ENCODE measurements around the gene FXR2. TPM values are rescaled to one million over a fixed set of nuclear protein-coding genes. Genes with fewer than 3 reads are reported as not detected.

Gene FXR2
- total and polyA plus RNA-seq, 5 donors from 2014 or later, result 9.7 to 28.7 (median 10.9) TPM

- Mint-ChIP-seq H3K4me1 (peaks cover 17 to 71% (median 44%) of the 10 kb centered on the region in 4 donors), H3K9me3 (no peaks in the 10 kb centered on the region), H3K27ac (peak overlapping the region in 1 of 3 donors; percentile 12), H3K36me3 (peaks cover 17% of the 10 kb centered on the region), H3K27me3 (peaks cover 7% of the 10 kb centered on the region), H3K4me3 (peak overlapping the region in 1 of 4 donors; percentile 67)
- peaks cover 2% of the 10 kb centered on the region for H3K36me3 ChIP-seq (ENCODE audit: control insufficient read depth, insufficient read depth, low read length)
- no peaks in the 10 kb centered on the region for H3K9me3 ChIP-seq (ENCODE audit: control insufficient read depth in 2 of 2, low read length in 2 of 2)
- H3K27ac ChIP-seq (ENCODE audit: insufficient read depth, low read length, poor library complexity, severe bottlenecking), result no peak overlapping the region
- H3K4me1 ChIP-seq (ENCODE audit: control insufficient read depth, insufficient read depth, low read length, poor library complexity, severe bottlenecking), result peaks cover 43% of the 10 kb centered on the region
- no peak overlapping the region for H3K4me3 ChIP-seq (ENCODE audit: low read depth, low read length)
- H3K27me3 ChIP-seq (ENCODE audit: control insufficient read depth, insufficient read depth, low read length), result no peaks in the 10 kb centered on the region
- no peak for DNase-seq
- ATAC-seq (ENCODE audit: low read depth in 2 of 2), result no peak
These were observed 58.1 kb downstream of the FXR2 start for GRCh38 chr17:7556627-7557026.

GRCh38 chr17:7555320-7555948 is 59.3 kb downstream of the FXR2 start:
- Mint-ChIP-seq H3K4me3 (peak overlapping the region in 2 of 4 donors; percentile 72 to 73), H3K9me3 (no peaks in the 10 kb centered on the region), H3K36me3 (peaks cover 17% of the 10 kb centered on the region), H3K27me3 (no peaks in the 10 kb centered on the region), H3K27ac (peak overlapping the region; percentile 84 to 97 (median 92)), H3K4me1 (peaks cover 7 to 71% (median 46%) of the 10 kb centered on the region in 4 donors)
- no peaks in the 10 kb centered on the region for H3K9me3 ChIP-seq (ENCODE audit: control insufficient read depth in 2 of 2, low read length in 2 of 2)
- peaks cover 42% of the 10 kb centered on the region for H3K4me1 ChIP-seq (ENCODE audit: control insufficient read depth, insufficient read depth, low read length, poor library complexity, severe bottlenecking)
- H3K4me3 ChIP-seq (ENCODE audit: low read depth, low read length), result no peak overlapping the region
- ATAC-seq (ENCODE audit: low read depth in 2 of 2), result no peak
- peaks cover 2% of the 10 kb centered on the region for H3K36me3 ChIP-seq (ENCODE audit: control insufficient read depth, insufficient read depth, low read length)
- no peak for DNase-seq
- H3K27ac ChIP-seq (ENCODE audit: insufficient read depth, low read length, poor library complexity, severe bottlenecking), result no peak overlapping the region
- no peaks in the 10 kb centered on the region for H3K27me3 ChIP-seq (ENCODE audit: control insufficient read depth, insufficient read depth, low read length)

- Mint-ChIP-seq H3K9me3 (no peaks in the 10 kb centered on the region), H3K4me1 (peaks cover 5 to 71% (median 52%) of the 10 kb centered on the region in 4 donors), H3K36me3 (peaks cover 21% of the 10 kb centered on the region), H3K27me3 (no peaks in the 10 kb centered on the region), H3K27ac (peak overlapping the region; percentile 88 to 95 (median 91)), H3K4me3 (peak overlapping the region in 3 of 4 donors; percentile 50 to 87 (median 73))
- no peak for ATAC-seq (ENCODE audit: low read depth in 2 of 2)
- Histone ChIP-seq H3K4me3 (ENCODE audit: low read depth, low read length) (peak overlapping the region; percentile 17), H3K27ac (ENCODE audit: insufficient read depth, low read length, poor library complexity, severe bottlenecking) (peak overlapping the region; percentile 63), H3K4me1 (ENCODE audit: control insufficient read depth, insufficient read depth, low read length, poor library complexity, severe bottlenecking) (peaks cover 48% of the 10 kb centered on the region), H3K36me3 (ENCODE audit: control insufficient read depth, insufficient read depth, low read length) (no peaks in the 10 kb centered on the region), H3K27me3 (ENCODE audit: control insufficient read depth, insufficient read depth, low read length) (no peaks in the 10 kb centered on the region), H3K9me3 (ENCODE audit: control insufficient read depth in 2 of 2, low read length in 2 of 2) (no peaks in the 10 kb centered on the region)
- DNase-seq, result no peak
These were observed 61.3 kb downstream of the FXR2 start for GRCh38 chr17:7553356-7553755.

- ATAC-seq (ENCODE audit: low read depth in 2 of 2) (peak; percentile 72 to 77), DNase-seq (peak in 2 of 3 donors; percentile 49 to 96)
- H3K27ac Mint-ChIP-seq, result peak overlapping the region; percentile 88 to 95 (median 91)
- Histone ChIP-seq H3K36me3 (ENCODE audit: control insufficient read depth, insufficient read depth, low read length) (no peaks in the 10 kb centered on the region), H3K27ac (ENCODE audit: insufficient read depth, low read length, poor library complexity, severe bottlenecking) (peak overlapping the region; percentile 66), H3K9me3 (ENCODE audit: control insufficient read depth in 2 of 2, low read length in 2 of 2) (no peaks in the 10 kb centered on the region), H3K4me3 (ENCODE audit: low read depth, low read length) (peak overlapping the region; percentile 66), H3K27me3 (ENCODE audit: control insufficient read depth, insufficient read depth, low read length) (no peaks in the 10 kb centered on the region), H3K4me1 (ENCODE audit: control insufficient read depth, insufficient read depth, low read length, poor library complexity, severe bottlenecking) (peaks cover 48% of the 10 kb centered on the region)
- H3K9me3 Mint-ChIP-seq, result no peaks in the 10 kb centered on the region
- H3K36me3 Mint-ChIP-seq, result peaks cover 21% of the 10 kb centered on the region
- H3K4me1 Mint-ChIP-seq, result peaks cover 5 to 74% (median 56%) of the 10 kb centered on the region in 4 donors
- H3K4me3 Mint-ChIP-seq, result peak overlapping the region; percentile 8 to 87 (median 72)
- no peaks in the 10 kb centered on the region for H3K27me3 Mint-ChIP-seq
These were observed 62.1 kb downstream of the FXR2 start for GRCh38 chr17:7552621-7553051.

- Histone ChIP-seq H3K9me3 (ENCODE audit: control insufficient read depth in 2 of 2, low read length in 2 of 2) (no peaks in the 10 kb centered on the region), H3K27me3 (ENCODE audit: control insufficient read depth, insufficient read depth, low read length) (no peaks in the 10 kb centered on the region), H3K4me1 (ENCODE audit: control insufficient read depth, insufficient read depth, low read length, poor library complexity, severe bottlenecking) (peaks cover 51% of the 10 kb centered on the region), H3K36me3 (ENCODE audit: control insufficient read depth, insufficient read depth, low read length) (no peaks in the 10 kb centered on the region), H3K4me3 (ENCODE audit: low read depth, low read length) (no peak overlapping the region), H3K27ac (ENCODE audit: insufficient read depth, low read length, poor library complexity, severe bottlenecking) (peak overlapping the region; percentile 15)
- DNase-seq (no peak), ATAC-seq (ENCODE audit: low read depth in 2 of 2) (no peak)
- Mint-ChIP-seq H3K27ac (peak overlapping the region; percentile 88 to 97 (median 95)), H3K9me3 (no peaks in the 10 kb centered on the region), H3K36me3 (peaks cover 18% of the 10 kb centered on the region), H3K27me3 (no peaks in the 10 kb centered on the region), H3K4me3 (peak overlapping the region; percentile 47 to 90 (median 70)), H3K4me1 (peaks cover 5 to 74% (median 57%) of the 10 kb centered on the region in 4 donors)
These were observed 63.3 kb downstream of the FXR2 start for GRCh38 chr17:7551396-7551795.

GRCh38 chr17:7550344-7550743 is 64.4 kb downstream of the FXR2 start:
- Histone ChIP-seq H3K27me3 (ENCODE audit: control insufficient read depth, insufficient read depth, low read length) (no peaks in the 10 kb centered on the region), H3K4me1 (ENCODE audit: control insufficient read depth, insufficient read depth, low read length, poor library complexity, severe bottlenecking) (peaks cover 51% of the 10 kb centered on the region), H3K9me3 (ENCODE audit: control insufficient read depth in 2 of 2, low read length in 2 of 2) (no peaks in the 10 kb centered on the region), H3K27ac (ENCODE audit: insufficient read depth, low read length, poor library complexity, severe bottlenecking) (peak overlapping the region; percentile 69), H3K4me3 (ENCODE audit: low read depth, low read length) (peak overlapping the region; percentile 70), H3K36me3 (ENCODE audit: control insufficient read depth, insufficient read depth, low read length) (no peaks in the 10 kb centered on the region)
- Mint-ChIP-seq H3K27me3 (no peaks in the 10 kb centered on the region), H3K9me3 (no peaks in the 10 kb centered on the region), H3K4me3 (peak overlapping the region; percentile 89 to 96 (median 92)), H3K4me1 (peaks cover 5 to 68% (median 51%) of the 10 kb centered on the region in 4 donors), H3K27ac (peak overlapping the region; percentile 88 to 97 (median 92)), H3K36me3 (peaks cover 16% of the 10 kb centered on the region)
- no peak for DNase-seq
- ATAC-seq (ENCODE audit: low read depth in 2 of 2), result no peak

GRCh38 chr17:7549401-7550055 is 65.2 kb downstream of the FXR2 start:
- peaks cover 51% of the 10 kb centered on the region for H3K4me1 ChIP-seq (ENCODE audit: control insufficient read depth, insufficient read depth, low read length, poor library complexity, severe bottlenecking)
- H3K36me3 Mint-ChIP-seq, result peaks cover 16% of the 10 kb centered on the region

More at GRCh38 chr17:7549401-7550055, 65.2 kb downstream of the FXR2 start:
- Mint-ChIP-seq H3K27me3 (no peaks in the 10 kb centered on the region), H3K9me3 (no peaks in the 10 kb centered on the region), H3K27ac (peak overlapping the region; percentile 88 to 97 (median 92)), H3K4me1 (peaks cover 5 to 63% (median 47%) of the 10 kb centered on the region in 4 donors), H3K4me3 (peak overlapping the region; percentile 89 to 96 (median 92))
- DNase-seq (peak; percentile 15 to 87 (median 42)), ATAC-seq (ENCODE audit: low read depth in 2 of 2) (peak; percentile 56 to 63)
- H3K4me3 ChIP-seq (ENCODE audit: low read depth, low read length), result peak overlapping the region; percentile 70
- H3K9me3 ChIP-seq (ENCODE audit: control insufficient read depth in 2 of 2, low read length in 2 of 2), result no peaks in the 10 kb centered on the region
- no peaks in the 10 kb centered on the region for H3K27me3 ChIP-seq (ENCODE audit: control insufficient read depth, insufficient read depth, low read length)
- H3K36me3 ChIP-seq (ENCODE audit: control insufficient read depth, insufficient read depth, low read length), result no peaks in the 10 kb centered on the region
- H3K27ac ChIP-seq (ENCODE audit: insufficient read depth, low read length, poor library complexity, severe bottlenecking), result peak overlapping the region; percentile 69
